Neural cell (in vitro differentiated cells): ENCODE measurements around the gene ZC3H7B. TPM values are rescaled to one million over a fixed set of nuclear protein-coding genes. Genes with fewer than 3 reads are reported as not detected.

ENCODE experiments used
- H2AFZ ChIP-seq: fragments of 200-600, 300-800 bp; sonication (generic), shearing (Covaris generic); 2 replicates; pipeline ENCODE4 v1.6.0; 2014; ENCODE audit warnings: low read depth, mild to moderate bottlenecking, antibody characterized with exemption, low read length, moderate library complexity
- H3F3A ChIP-seq: fragments of 200-600 bp; shearing (Covaris generic); 2 replicates; pipeline ENCODE4 v1.6.1; 2016; ENCODE audit warnings: mild to moderate bottlenecking, moderate library complexity, mixed read lengths, antibody characterized with exemption, low read length; ENCODE audit not compliant: insufficient read depth, poor library complexity, severe bottlenecking
- H3K27ac ChIP-seq: fragments of 200-600, 300-800 bp; sonication (generic), shearing (Covaris generic); 2 replicates; pipeline ENCODE4 v1.5.1; 2014; ENCODE audit warnings: mild to moderate bottlenecking, low read length, moderate library complexity
- H3K27me3 ChIP-seq: fragments of 300-800, 200-600 bp; sonication (generic), shearing (Covaris generic); 2 replicates; pipeline ENCODE4 v1.6.0; 2014; ENCODE audit warnings: mild to moderate bottlenecking, low read depth, low read length, moderate library complexity; ENCODE audit not compliant: insufficient read depth
- H3K36me3 ChIP-seq: fragments of 300-800, 200-600 bp; sonication (generic), shearing (Covaris generic); 2 replicates; pipeline ENCODE4 v1.5.1; 2014; ENCODE audit warnings: mild to moderate bottlenecking, antibody characterized with exemption, low read length, moderate library complexity; ENCODE audit not compliant: insufficient read depth
- H3K4me2 ChIP-seq: fragments of 300-800, 200-600 bp; sonication (generic), shearing (Covaris generic); 2 replicates; pipeline ENCODE4 v1.6.0; 2014; ENCODE audit warnings: mild to moderate bottlenecking, low read length
- H3K4me3 ChIP-seq: fragments of 300-800, 200-600 bp; sonication (generic), shearing (Covaris generic); 2 replicates; pipeline ENCODE4 v1.5.1; 2014; ENCODE audit warnings: mild to moderate bottlenecking, low read length, moderate library complexity
- H3K79me2 ChIP-seq: fragments of 200-600 bp; shearing (Covaris generic); replicated peaks from 2 replicates; pipeline ENCODE4 v1.6.0; 2014; ENCODE audit warnings: mild to moderate bottlenecking, low read length, moderate library complexity; ENCODE audit not compliant: insufficient read depth
- H3K9ac ChIP-seq: fragments of 300-800, 200-600 bp; sonication (generic), shearing (Covaris generic); 2 replicates; pipeline ENCODE4 v1.6.1; 2016; ENCODE audit warnings: mild to moderate bottlenecking, low read length, mixed read lengths
- H3K9me2 ChIP-seq: fragments of 200-600 bp; shearing (Covaris generic); 2 replicates; pipeline ENCODE4 v1.6.1; 2016; ENCODE audit warnings: mild to moderate bottlenecking, low read length, mixed read lengths; ENCODE audit not compliant: insufficient read depth
- H3K9me3 ChIP-seq: fragments of 200-600, 300-800 bp; sonication (generic), shearing (Covaris generic); 2 replicates; pipeline ENCODE4 v1.6.1; 2016; ENCODE audit warnings: mild to moderate bottlenecking, mixed run types, low read length, moderate library complexity, mixed read lengths
- H4K20me1 ChIP-seq: fragments of 200-600 bp; shearing (Covaris generic); 2 replicates; pipeline ENCODE4 v1.6.1; 2016; ENCODE audit warnings: mild to moderate bottlenecking, mixed run types; ENCODE audit not compliant: insufficient read depth
- CTCF ChIP-seq: fragments of 450-650 bp; IDR thresholded peaks from 2 replicates; pipeline ENCODE4 v1.5.1; 2014; ENCODE audit warnings: antibody characterized with exemption, mild to moderate bottlenecking, moderate library complexity; ENCODE audit not compliant: poor library complexity, severe bottlenecking
- EP300 ChIP-seq: fragments of 450-650 bp; conservative IDR thresholded peaks from 2 replicates; pipeline ENCODE4 v1.6.1; 2014; ENCODE audit warnings: antibody characterized with exemption, mild to moderate bottlenecking, moderate library complexity; ENCODE audit not compliant: poor library complexity, severe bottlenecking
- EZH2 ChIP-seq: fragments of 200-600, 300-800 bp; shearing (Covaris generic), sonication (generic); IDR thresholded peaks from 2 replicates; pipeline ENCODE4 v1.6.1; 2014; ENCODE audit warnings: antibody characterized with exemption, low read length, borderline replicate concordance, mild to moderate bottlenecking; ENCODE audit not compliant: insufficient read depth, poor library complexity, severe bottlenecking
- MXI1 ChIP-seq: fragments of 450-650 bp; conservative IDR thresholded peaks from 2 replicates; pipeline ENCODE4 v1.6.1; 2014; ENCODE audit warnings: antibody characterized with exemption, mild to moderate bottlenecking; ENCODE audit not compliant: poor library complexity, severe bottlenecking
- POLR2AphosphoS5 ChIP-seq: IDR thresholded peaks from 2 replicates; pipeline ENCODE4 v1.6.1; 2012
- RAD21 ChIP-seq: fragments of 450-650 bp; conservative IDR thresholded peaks from 2 replicates; pipeline ENCODE4 v1.6.1; 2014; ENCODE audit warnings: antibody characterized with exemption, mild to moderate bottlenecking, moderate library complexity
- REST ChIP-seq: IDR thresholded peaks from 2 replicates; pipeline ENCODE4 v1.6.1; 2012; ENCODE audit warnings: borderline replicate concordance
- SMC3 ChIP-seq: fragments of 450-650 bp; conservative IDR thresholded peaks from 2 replicates; pipeline ENCODE4 v1.6.1; 2014; ENCODE audit warnings: antibody characterized with exemption, mild to moderate bottlenecking, moderate library complexity; ENCODE audit not compliant: poor library complexity
- TAF1 ChIP-seq: IDR thresholded peaks from 2 replicates; pipeline ENCODE4 v1.6.1; 2012; ENCODE audit warnings: low read depth
- polyA plus RNA-seq: library from polyadenylated mRNA; depleted of rRNA; stranded (reverse); fragments of >200 nt; gene quantifications from 2 replicates; pipeline ENCODE4 v1.2.3, GENCODE V29; 2014

ZC3H7B gene
- polyA plus RNA-seq, 1 donor from 2014 or later: 34.6 TPM

DNA sequence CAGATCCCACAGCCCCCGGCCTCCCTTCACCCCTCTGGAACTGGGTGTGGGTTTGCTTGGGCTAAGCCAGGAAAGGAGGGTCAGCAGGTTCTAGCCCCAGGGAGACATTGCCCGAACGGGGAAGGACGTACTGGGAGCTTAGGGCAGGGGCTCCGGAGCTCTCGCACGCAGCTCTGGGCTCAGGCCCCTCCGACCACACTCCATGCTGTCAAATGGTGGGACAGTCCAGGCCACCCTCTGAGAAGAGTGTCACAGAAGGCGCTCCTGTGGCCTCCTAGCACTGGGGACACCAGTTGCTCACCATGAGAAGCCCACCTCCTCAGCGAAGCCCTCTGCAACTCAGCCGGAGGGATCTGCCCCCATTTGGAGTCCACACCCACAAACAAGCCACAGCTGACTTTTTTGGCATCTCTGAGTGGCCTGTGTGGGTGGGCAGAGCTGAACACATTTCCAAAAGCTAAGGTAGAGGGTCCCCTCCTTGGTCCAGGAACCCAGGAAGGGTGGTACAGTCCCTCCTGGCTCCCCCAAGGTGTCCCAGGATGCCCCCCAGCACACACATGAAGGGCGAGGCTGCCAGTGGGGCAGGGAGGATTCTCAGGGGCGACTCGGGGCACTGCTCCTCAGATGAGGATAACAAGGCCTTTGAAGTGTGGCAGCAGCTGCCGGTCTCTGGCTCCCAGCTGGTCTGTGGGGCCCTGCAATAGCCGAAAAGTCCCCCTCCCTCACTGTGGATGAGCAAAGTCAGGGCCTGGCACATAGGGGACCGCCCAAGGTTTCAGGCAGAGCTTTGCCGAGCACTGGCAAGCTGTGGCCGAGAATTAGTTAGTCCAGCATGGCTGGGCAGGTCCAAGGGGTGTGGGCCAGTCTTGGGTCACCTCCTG, 67.5 kb downstream of the ZC3H7B start:
- H2AFZ ChIP-seq: no peak overlapping the region
- no peaks in the 10 kb centered on the region for H4K20me1 ChIP-seq
- H3K27ac ChIP-seq: no peak overlapping the region
- H3K9ac ChIP-seq: no peak overlapping the region
- H3K79me2 ChIP-seq: no peaks in the 10 kb centered on the region
- no peaks in the 10 kb centered on the region for H3K27me3 ChIP-seq
- H3K4me2 ChIP-seq: no peak overlapping the region
- no peak for TF ChIP-seq RAD21
- TF ChIP-seq SMC3: no peak
- TF ChIP-seq TAF1: no peak
- no peak for TF ChIP-seq EZH2
- TF ChIP-seq CTCF: no peak
- no peak for TF ChIP-seq REST
- no peak for TF ChIP-seq POLR2AphosphoS5
- TF ChIP-seq MXI1: no peak
- no peak for TF ChIP-seq EP300
- no peaks in the 10 kb centered on the region for H3K9me2 ChIP-seq
- H3K9me3 ChIP-seq: no peaks in the 10 kb centered on the region
- H3F3A ChIP-seq: no peaks in the 10 kb centered on the region
- H3K4me3 ChIP-seq: no peak overlapping the region
- H3K36me3 ChIP-seq: no peaks in the 10 kb centered on the region

DNA sequence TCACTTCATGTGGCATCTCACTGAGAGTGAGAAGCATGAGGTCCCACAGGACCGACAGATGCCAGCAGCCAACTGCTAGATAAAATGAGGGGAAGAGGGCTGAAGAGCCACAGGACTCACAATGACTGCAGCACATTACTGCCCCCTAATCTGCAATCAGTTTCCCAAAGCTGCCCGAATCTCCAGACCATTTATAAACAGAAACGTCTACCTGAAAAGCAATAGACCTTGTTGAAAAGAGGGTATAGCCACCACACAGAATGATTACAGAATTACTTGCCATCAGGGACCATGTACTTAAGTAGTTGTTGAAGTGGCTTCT, 68.1 kb downstream of the ZC3H7B start:
- no peak overlapping the region for H3K9ac ChIP-seq
- TF ChIP-seq MXI1 (no peak), POLR2AphosphoS5 (no peak), EZH2 (no peak), REST (no peak), SMC3 (no peak), TAF1 (no peak), EP300 (no peak), RAD21 (no peak), CTCF (no peak)
- H3K27me3 ChIP-seq: no peaks in the 10 kb centered on the region
- no peaks in the 10 kb centered on the region for H4K20me1 ChIP-seq
- H3K36me3 ChIP-seq: no peaks in the 10 kb centered on the region
- no peak overlapping the region for H3K4me3 ChIP-seq
- no peaks in the 10 kb centered on the region for H3F3A ChIP-seq
- no peaks in the 10 kb centered on the region for H3K9me3 ChIP-seq
- no peak overlapping the region for H3K4me2 ChIP-seq
- no peak overlapping the region for H2AFZ ChIP-seq
- H3K79me2 ChIP-seq: no peaks in the 10 kb centered on the region
- H3K27ac ChIP-seq: no peak overlapping the region
- H3K9me2 ChIP-seq: no peaks in the 10 kb centered on the region
